HUES64 (cell line): ENCODE measurements around the gene MOBP. TPM values are rescaled to one million over a fixed set of nuclear protein-coding genes. Genes with fewer than 3 reads are reported as not detected.
"Not testable (repeated sequence)": the region's sequence is repeated elsewhere in the genome, so short reads cannot be mapped to it uniquely, and the experiment has no call there.

ENCODE experiments used
- H3K27ac ChIP-seq: 2 replicates; pipeline ENCODE4 v1.7.0; 2013; ENCODE audit warnings: low read depth, low read length, inconsistent platforms
- H3K27me3 ChIP-seq: 2 replicates; pipeline ENCODE4 v1.6.1; 2013; ENCODE audit warnings: mild to moderate bottlenecking, low read length; ENCODE audit not compliant: insufficient read depth
- H3K36me3 ChIP-seq: 2 replicates; pipeline ENCODE4 v1.6.1; 2013; ENCODE audit warnings: mild to moderate bottlenecking, low read length; ENCODE audit not compliant: insufficient read depth
- H3K4me1 ChIP-seq: 2 replicates; pipeline ENCODE4 v1.6.1; 2013; ENCODE audit warnings: mild to moderate bottlenecking, low read length, moderate library complexity; ENCODE audit not compliant: insufficient read depth
- H3K4me3 ChIP-seq: 2 replicates; pipeline ENCODE4 v1.5.1; 2013; ENCODE audit warnings: mild to moderate bottlenecking, low read length, moderate library complexity
- H3K9ac ChIP-seq: 2 replicates; pipeline ENCODE4 v1.6.1; 2013; ENCODE audit warnings: mild to moderate bottlenecking, low read depth, low read length
- H3K9me3 ChIP-seq: 2 replicates; pipeline ENCODE4 v1.6.1; 2013; ENCODE audit warnings: low read depth, low read length; ENCODE audit not compliant: insufficient read depth
- WGBS: fragments of 150-250, 120-280 bp; methylation state at CpG from one replicate; pipeline ENCODE4 v1.1.7; 2013; ENCODE audit warnings: missing lambda C conversion rate; 5-methylcytosine and 5-hydroxymethylcytosine counted together
- polyA plus RNA-seq, 2 experiments: library from polyadenylated mRNA; stranded (reverse); fragments of 50-300 nt; gene quantifications; one replicate each; pipeline ENCODE4 v1.2.3, GENCODE V29; 2013

Gene MOBP
- polyA plus RNA-seq (2013, experiment 1 of 2): 0.60 TPM
- 0.57 TPM for polyA plus RNA-seq (2013, experiment 2 of 2)

DNA sequence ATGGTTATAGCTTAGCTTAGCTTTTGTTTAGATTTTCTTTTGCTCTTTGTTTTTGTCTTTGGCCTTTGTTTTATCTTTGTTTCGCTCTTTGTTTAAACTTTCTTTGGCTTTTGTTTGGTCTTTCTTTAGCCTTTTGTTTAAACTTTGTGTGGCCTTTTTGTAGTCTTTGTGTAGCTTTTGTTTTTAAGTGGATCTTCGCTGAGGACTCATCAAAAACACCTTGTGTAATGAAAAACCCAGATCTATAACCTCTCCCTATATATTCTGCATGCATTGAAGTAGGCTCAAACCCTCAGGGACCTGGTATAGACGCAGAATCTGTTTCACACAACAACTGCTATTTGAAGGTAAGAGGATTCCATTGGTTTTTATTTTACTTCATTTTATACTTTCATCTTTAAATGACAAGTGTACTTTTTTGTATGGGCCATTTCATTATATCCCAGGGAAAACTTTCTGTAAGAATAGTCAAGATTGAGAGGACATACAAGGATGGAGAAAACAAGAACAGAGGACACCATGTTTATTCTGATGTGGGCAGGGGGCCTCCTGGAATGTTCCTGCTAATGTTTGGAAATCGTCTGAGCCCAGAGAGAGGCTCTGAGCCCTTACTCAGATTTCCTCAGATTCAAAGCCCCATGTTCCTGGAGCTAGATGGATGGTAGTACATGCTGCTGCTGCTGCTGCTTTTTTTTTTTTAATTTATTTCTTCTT lies at the start of gene MOBP:
Gene MOBP, plus strand, starts transcription at position 287 of the 714 bp plus-strand sequence. CDS start 34,390 bp downstream, outside the sequence.
- H3K4me1 ChIP-seq: peaks cover 19% of the 10 kb centered on the region; the same call in 1 of the 2 replicates
- H3K27me3 ChIP-seq: peaks cover 7% of the 10 kb centered on the region; the same call in 1 of the 2 replicates

DNA sequence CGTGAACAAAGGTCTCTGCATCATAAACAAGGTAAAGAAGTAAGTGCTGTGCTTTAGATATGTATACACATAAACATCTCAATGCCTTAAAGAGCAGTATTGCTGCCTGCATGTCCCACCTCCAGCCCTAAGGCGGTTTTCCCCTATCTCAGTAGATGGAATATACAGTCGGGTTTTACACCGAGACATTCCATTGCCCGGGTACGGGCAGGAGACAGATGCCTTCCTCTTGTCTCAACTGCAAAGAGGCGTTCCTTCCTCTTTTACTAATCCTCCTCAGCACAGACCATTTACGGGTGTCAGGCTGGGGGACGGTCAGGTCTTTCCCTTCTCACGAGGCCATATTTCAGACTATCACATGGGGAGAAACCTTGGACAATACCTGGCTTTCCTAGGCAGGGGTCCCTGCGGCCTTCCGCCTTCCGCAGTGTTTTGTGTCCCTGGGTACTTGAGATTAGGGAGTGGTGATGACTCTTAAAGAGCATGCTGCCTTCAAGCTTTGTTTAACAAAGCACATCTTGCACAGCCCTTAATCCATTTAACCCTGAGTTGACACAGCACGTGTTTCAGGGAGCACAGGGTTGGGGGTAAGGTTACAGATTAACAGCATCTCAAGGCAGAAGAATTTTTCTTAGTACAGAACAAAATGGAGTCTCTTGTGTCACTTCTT lies 48.8 kb upstream of the MOBP start:
- not testable (repeated sequence) for H3K9me3 ChIP-seq, H3K27me3 ChIP-seq, H3K36me3 ChIP-seq, H3K4me3 ChIP-seq
- Histone ChIP-seq H3K9ac (0 out of 2 replicates have a peak overlapping the region, but pooled peaks have one; percentile 35), H3K4me1 (peaks cover 21% of the 10 kb centered on the region), H3K27ac (peak overlapping the region; percentile 54; the same call in 1 of the 2 replicates)
- WGBS: 14% methylated on average over 14 of the region's 14 CpGs

More for the DNA sequence above, at the start of gene MOBP:
- Histone ChIP-seq H3K4me3 (no peak within 1 kb of the TSS), H3K36me3 (no peaks in the 10 kb centered on the region), H3K9ac (no peak within 1 kb of the TSS), H3K9me3 (no peaks in the 10 kb centered on the region), H3K27ac (peak within 1 kb of the TSS; percentile 62; the same call in 1 of the 2 replicates)
- 25% methylated on average over 3 of the region's 4 CpGs for WGBS

GRCh38 chr3:39419742-39420315 lies 47.7 kb upstream of the MOBP start:
- Histone ChIP-seq H3K4me3 (no peak overlapping the region), H3K9me3 (no peaks in the 10 kb centered on the region), H3K36me3 (no peaks in the 10 kb centered on the region), H3K4me1 (peaks cover 21% of the 10 kb centered on the region), H3K27ac (no peak overlapping the region), H3K9ac (no peak overlapping the region), H3K27me3 (no peaks in the 10 kb centered on the region)
- WGBS: 91% methylated on average over 2 of the region's 2 CpGs

GRCh38 chr3:39420543-39420942 lies 46.9 kb upstream of the MOBP start:
- 93% methylated on average over 2 of the region's 2 CpGs for WGBS
- H3K4me1 ChIP-seq: peaks cover 21% of the 10 kb centered on the region
- H3K36me3 ChIP-seq: no peaks in the 10 kb centered on the region
- no peaks in the 10 kb centered on the region for H3K9me3 ChIP-seq
- no peaks in the 10 kb centered on the region for H3K27me3 ChIP-seq
- no peak overlapping the region for H3K27ac ChIP-seq
- H3K4me3 ChIP-seq: no peak overlapping the region
- H3K9ac ChIP-seq: no peak overlapping the region

DNA sequence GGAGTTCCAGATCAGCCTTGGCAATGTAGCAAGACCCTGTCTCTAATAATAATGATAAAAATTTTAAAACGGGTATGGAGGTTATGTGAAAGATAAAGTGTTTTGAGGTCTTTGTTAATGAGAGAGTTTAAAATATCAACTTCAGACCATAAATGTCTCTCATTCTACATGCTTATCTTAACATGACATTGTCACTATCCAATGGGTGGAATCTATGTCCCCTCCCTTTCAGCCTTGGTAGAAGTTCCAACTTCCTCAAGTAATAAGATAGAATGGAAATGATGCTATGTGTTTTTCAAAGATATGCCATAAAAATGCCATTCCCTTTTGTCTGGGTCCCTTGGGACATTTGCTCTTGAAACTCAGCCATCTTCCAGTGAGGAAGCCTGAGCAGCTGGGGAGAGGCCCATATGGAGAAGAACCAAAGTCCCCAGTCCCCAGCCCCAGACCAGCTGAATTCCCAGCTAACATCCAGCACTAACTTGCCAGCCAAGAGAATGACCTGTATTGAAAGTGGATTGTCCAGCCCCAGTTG lies 44.0 kb upstream of the MOBP start:
- H3K27me3 ChIP-seq: no peaks in the 10 kb centered on the region
- H3K9ac ChIP-seq: no peak overlapping the region
- no peaks in the 10 kb centered on the region for H3K9me3 ChIP-seq
- WGBS: no CpG with 5 or more reads among the region's 1 CpG
- H3K4me3 ChIP-seq: no peak overlapping the region
- H3K27ac ChIP-seq: no peak overlapping the region
- H3K36me3 ChIP-seq: no peaks in the 10 kb centered on the region
- H3K4me1 ChIP-seq: peaks cover 13% of the 10 kb centered on the region

DNA sequence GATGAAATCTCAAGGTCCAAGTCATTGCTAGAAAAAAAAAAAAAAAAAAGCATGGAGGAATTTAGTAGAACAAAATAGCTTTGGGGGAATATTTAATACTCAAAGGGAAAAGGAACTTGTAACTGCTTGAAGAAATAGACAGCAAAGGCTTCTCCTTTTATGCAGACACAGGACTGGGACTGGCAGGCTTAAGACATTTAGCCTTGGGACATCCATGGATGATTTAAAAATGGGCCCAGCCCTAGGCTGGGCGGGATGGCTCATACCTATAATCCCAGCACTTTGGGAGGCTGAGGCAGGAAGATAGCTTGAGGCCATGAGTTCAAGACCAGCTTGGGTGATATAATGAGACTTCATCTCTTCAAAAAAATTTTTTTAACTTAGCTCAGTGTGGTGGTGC lies 41.2 kb upstream of the MOBP start:
- H3K4me3 ChIP-seq: no peak overlapping the region
- H3K27me3 ChIP-seq: no peaks in the 10 kb centered on the region
- H3K4me1 ChIP-seq: no peaks in the 10 kb centered on the region
- no peak overlapping the region for H3K9ac ChIP-seq
- H3K27ac ChIP-seq: no peak overlapping the region
- H3K9me3 ChIP-seq: no peaks in the 10 kb centered on the region
- 91% methylated on average over 1 of the region's 1 CpG for WGBS
- no peaks in the 10 kb centered on the region for H3K36me3 ChIP-seq

- Histone ChIP-seq H3K4me1 (no peaks in the 10 kb centered on the region), H3K9ac (no peak overlapping the region)
- 67% methylated on average over 1 of the region's 1 CpG for WGBS
Observed at GRCh38 chr3:39427506-39427905, 40.0 kb upstream of the MOBP start.

DNA sequence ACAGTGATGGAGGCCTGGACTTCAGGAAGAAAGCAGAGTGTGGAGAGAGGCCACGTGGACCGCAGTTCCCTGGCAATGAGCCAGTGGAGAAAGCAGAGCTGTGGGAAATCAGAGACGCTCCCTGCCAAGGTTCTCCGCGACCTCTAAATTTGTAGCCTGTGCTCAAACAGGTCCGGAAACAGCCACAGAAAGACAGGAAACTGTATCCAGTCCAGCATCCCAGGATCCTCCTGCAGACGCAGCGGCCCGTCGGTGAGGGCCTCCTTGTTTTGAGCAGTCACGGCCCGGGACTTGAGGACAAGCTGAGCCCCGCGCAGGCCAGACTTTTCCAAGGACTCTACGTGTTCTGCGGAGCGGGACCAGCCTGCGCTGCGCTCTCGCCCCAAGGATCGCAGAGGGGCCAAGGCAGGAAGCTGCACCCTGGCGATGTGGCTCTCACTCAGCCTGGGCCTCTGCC lies 38.7 kb upstream of the MOBP start:
- Histone ChIP-seq H3K4me3 (no peak overlapping the region), H3K27ac (no peak overlapping the region), H3K9ac (no peak overlapping the region), H3K4me1 (no peaks in the 10 kb centered on the region), H3K9me3 (no peaks in the 10 kb centered on the region), H3K27me3 (no peaks in the 10 kb centered on the region), H3K36me3 (no peaks in the 10 kb centered on the region)
- 94% methylated on average over 22 of the region's 22 CpGs for WGBS

More at GRCh38 chr3:39427506-39427905, 40.0 kb upstream of the MOBP start:
- Histone ChIP-seq H3K36me3 (no peaks in the 10 kb centered on the region), H3K27me3 (no peaks in the 10 kb centered on the region), H3K27ac (no peak overlapping the region), H3K4me3 (no peak overlapping the region), H3K9me3 (no peaks in the 10 kb centered on the region)

- Histone ChIP-seq H3K4me1 (no peaks in the 10 kb centered on the region), H3K27ac (no peak overlapping the region), H3K36me3 (no peaks in the 10 kb centered on the region), H3K4me3 (no peak overlapping the region), H3K9me3 (no peaks in the 10 kb centered on the region), H3K27me3 (no peaks in the 10 kb centered on the region), H3K9ac (no peak overlapping the region)
- WGBS: 94% methylated on average over 11 of the region's 11 CpGs
Observed at GRCh38 chr3:39429466-39429865, 38.0 kb upstream of the MOBP start.

- no peaks in the 10 kb centered on the region for H3K9me3 ChIP-seq
- H3K36me3 ChIP-seq: no peaks in the 10 kb centered on the region
- H3K27ac ChIP-seq: no peak overlapping the region
- no peaks in the 10 kb centered on the region for H3K4me1 ChIP-seq
- H3K27me3 ChIP-seq: no peaks in the 10 kb centered on the region
- 92% methylated on average over 5 of the region's 5 CpGs for WGBS
- H3K9ac ChIP-seq: no peak overlapping the region
- H3K4me3 ChIP-seq: no peak overlapping the region
Observed at GRCh38 chr3:39432342-39432741, 35.1 kb upstream of the MOBP start.

- Histone ChIP-seq H3K27me3 (no peaks in the 10 kb centered on the region), H3K27ac (no peak overlapping the region), H3K4me1 (no peaks in the 10 kb centered on the region), H3K4me3 (no peak overlapping the region), H3K36me3 (no peaks in the 10 kb centered on the region), H3K9ac (no peak overlapping the region), H3K9me3 (no peaks in the 10 kb centered on the region)
- 83% methylated on average over 3 of the region's 3 CpGs for WGBS
Observed at GRCh38 chr3:39433642-39434041, 33.8 kb upstream of the MOBP start.
